K562 (cell line): ENCODE measurements around the gene APOA1. TPM values are rescaled to one million over a fixed set of nuclear protein-coding genes. Genes with fewer than 3 reads are reported as not detected.

ENCODE experiments used
- ATAC-seq: fragments of 200-7000 bp; cut with Tn5 transposase; 3 replicates; pipeline ENCODE4 v1.9.1; 2020; ENCODE audit warnings: moderate library complexity
- BruUV-seq: library from RNA; stranded (reverse); fragments of 400-500 nt; replicated peaks from 2 replicates; lab custom pipeline; 2021; lab: Mats Ljungman, UMichigan
- CTCF ChIA-PET: fragments of 300-600 bp; formaldehyde crosslinking; extraction: SDS; loops from one replicate; lab custom pipeline; 2021; ENCODE audit warnings: low intra/inter-chr PET ratio; lab: Yijun Ruan, JAX
- POLR2A ChIA-PET: fragments of 300-600, 350-650 bp; sonication (Branson Sonifier 250); formaldehyde crosslinking; extraction: SDS; loops from one replicate; lab custom pipeline; 2021; ENCODE audit warnings: antibody characterized with exemption, inconsistent platforms; lab: Yijun Ruan, JAX
- DNase-seq, 4 experiments: peaks; one replicate each; pipeline versions ENCODE4 v3.0.0 to v3.0.0-alpha.2; 2011 to 2018; ENCODE audit warnings: low spot score in 3 of 4, mixed read lengths in 3 of 4; ENCODE audit errors: extremely low read depth in 1 of 4
- FAIRE-seq: peaks from 2 replicates; lab custom pipeline; 2011; peaks lifted over from hg19 to GRCh38; lab: Jason Lieb, UNC
- H2AFZ ChIP-seq: 2 replicates; pipeline ENCODE4 v1.6.0; 2011; ENCODE audit warnings: low read depth, low read length, control low read depth, inconsistent platforms
- H3K27ac ChIP-seq: fragments of 200-600 bp; 3 replicates; pipeline ENCODE4 v1.8.0; 2011; ENCODE audit warnings: low read depth, mild to moderate bottlenecking, control low read depth, inconsistent platforms, low read length, moderate library complexity, mixed read lengths; ENCODE audit errors: extremely low read depth
- H3K27me3 ChIP-seq, 2 experiments: fragments of 300-600 bp in 1 of 2; 2 replicates in 1 of 2; 3 replicates in 1 of 2; pipeline versions ENCODE4 v1.6.0 to v1.8.0; 2011; ENCODE audit warnings: inconsistent platforms in 2 of 2, low read length in 2 of 2, mild to moderate bottlenecking in 1 of 2, mixed read lengths in 1 of 2, moderate library complexity in 1 of 2; ENCODE audit not compliant: control insufficient read depth in 2 of 2, insufficient read depth in 2 of 2
- H3K36me3 ChIP-seq: fragments of 300-600 bp; 3 replicates; pipeline ENCODE4 v1.8.0; 2011; ENCODE audit warnings: mild to moderate bottlenecking, low read length, inconsistent platforms; ENCODE audit not compliant: control insufficient read depth, insufficient read depth
- H3K4me1 ChIP-seq, 2 experiments: fragments of 200-600 bp in 1 of 2; replicated peaks in 1 of 2; 2 replicates in 1 of 2; 3 replicates in 1 of 2; pipeline versions ENCODE4 v1.5.1 to v1.8.0; 2011; ENCODE audit warnings: inconsistent platforms in 2 of 2, low read length in 2 of 2, mild to moderate bottlenecking in 1 of 2, mixed read lengths in 1 of 2, moderate library complexity in 1 of 2; ENCODE audit not compliant: control insufficient read depth in 2 of 2, insufficient read depth in 2 of 2
- H3K4me2 ChIP-seq: 2 replicates; pipeline ENCODE4 v1.6.1; 2011; ENCODE audit warnings: low read length, control low read depth, inconsistent platforms, mixed read lengths; ENCODE audit not compliant: insufficient read depth
- H3K4me3 ChIP-seq: fragments of 200-600 bp; sonication (generic), shearing (Covaris generic); 2 replicates; pipeline ENCODE4 v1.5.1; 2016; ENCODE audit warnings: control low read depth, inconsistent platforms
- H3K79me2 ChIP-seq: fragments of 200-600 bp; 3 replicates; pipeline ENCODE4 v1.8.0; 2011; ENCODE audit warnings: low read length, inconsistent platforms; ENCODE audit not compliant: control insufficient read depth, insufficient read depth
- H3K9ac ChIP-seq, 2 experiments: 2 replicates each; pipeline versions ENCODE4 v1.6.0 to v1.6.1; 2011; ENCODE audit warnings: low read depth in 2 of 2, low read length in 2 of 2, control low read depth in 1 of 2, inconsistent platforms in 1 of 2, mild to moderate bottlenecking in 1 of 2, mixed read lengths in 1 of 2; ENCODE audit not compliant: insufficient read depth in 1 of 2
- H3K9me1 ChIP-seq: one replicate; pipeline ENCODE4 v1.6.0; 2011; ENCODE audit warnings: inconsistent platforms, mild to moderate bottlenecking, low read length, moderate library complexity; ENCODE audit not compliant: control insufficient read depth, insufficient read depth
- H3K9me3 ChIP-seq: replicated peaks from 2 replicates; pipeline ENCODE4 v1.5.1; 2011; ENCODE audit warnings: low read depth, low read length, inconsistent platforms; ENCODE audit not compliant: control insufficient read depth, insufficient read depth
- H4K20me1 ChIP-seq: replicated peaks from 2 replicates; pipeline ENCODE4 v1.6.1; 2011; ENCODE audit warnings: low read length, inconsistent platforms, mixed read lengths; ENCODE audit not compliant: control insufficient read depth, insufficient read depth
- ARHGAP35 ChIP-seq: fragments of 450-650 bp; IDR thresholded peaks from 2 replicates; pipeline ENCODE4 v1.6.1; 2018; ENCODE audit not compliant: partially characterized antibody
- TAF1 ChIP-seq: IDR thresholded peaks from 2 replicates; pipeline ENCODE4 v1.6.1; 2011; ENCODE audit warnings: mild to moderate bottlenecking, low read length, moderate library complexity; ENCODE audit not compliant: insufficient read depth, control insufficient read depth, severe bottlenecking; ENCODE audit errors: extremely low read depth
- ZNF217 ChIP-seq: sonication (generic); formaldehyde crosslinking; IDR thresholded peaks from 2 replicates; pipeline ENCODE4 v1.8.0; 2022; ENCODE audit warnings: mild to moderate bottlenecking, missing genetic modification reagents
- ZNF224 ChIP-seq: sonication (generic); formaldehyde crosslinking; IDR thresholded peaks from 2 replicates; pipeline ENCODE4 v1.8.0; 2022; ENCODE audit warnings: mild to moderate bottlenecking, missing genetic modification reagents
- ZNF644 ChIP-seq: fragments of 200-800 bp; sonication (Bioruptor generic); IDR thresholded peaks from 2 replicates; pipeline ENCODE4 v1.6.1; 2016; ENCODE audit warnings: low read depth, missing genetic modification characterization, missing compliant biosample characterization
- WGBS: fragments of 100-300 bp; shearing (Covaris generic); methylation state at CpG from one replicate; pipeline ENCODE4 v1.1.6; 2016; ENCODE audit warnings: low coverage, mixed read lengths; ENCODE audit not compliant: insufficient coverage; ENCODE audit errors: missing lambda C conversion rate; 5-methylcytosine and 5-hydroxymethylcytosine counted together
- in situ Hi-C: fragments of 300-500 bp; cut with MboI; formaldehyde crosslinking; loops from 4 replicates; pipeline ENCODE4 v1.15.0; 2018; ENCODE audit warnings: inconsistent platforms, mixed read lengths
- intact Hi-C: fragments of 100-400 bp; cut with micrococcal nuclease; formaldehyde crosslinking; loops from 2 replicates; pipeline ENCODE4 v1.14.2; 2022
- polyA plus RNA-seq, 8 experiments: library from polyadenylated mRNA; depleted of rRNA in 4 of 8; stranded (reverse) in 5 of 8; unstranded in 3 of 8; fragments of >200 nt; fragmentation: Nextera tagmentation in 2 of 8; fragmentation: Illumina TruSeq in 1 of 8; extraction: Ambion mirVana in 2 of 8; extraction: Trizol in 1 of 8; gene quantifications; 2 replicates each; pipeline versions ENCODE4 v1.2.1 to v1.2.3, GENCODE V29; 2011 to 2014; ENCODE audit warnings: inconsistent platforms in 1 of 8, missing spikeins in 1 of 8
- total RNA-seq, 7 experiments: library from RNA; depleted of rRNA in 6 of 7; stranded (reverse); fragments of >200 nt in 6 of 7; fragmentation: Illumina TruSeq in 2 of 7; extraction: Trizol in 2 of 7; gene quantifications; 2 replicates each; pipeline versions ENCODE4 v1.2.1 to v1.2.3, GENCODE V29; 2011 to 2021; ENCODE audit warnings: low replicate concordance in 1 of 7
- TF ChIP-seq, protein P1 (sequence below): fragments of 450-650 bp; IDR thresholded peaks from one replicate; pipeline ENCODE4 v1.6.1; 2018; ENCODE audit warnings: mild to moderate bottlenecking, moderate library complexity; ENCODE audit not compliant: partially characterized antibody
- TF ChIP-seq, protein P2 (sequence below): sonication (generic); IDR thresholded peaks from 2 replicates; pipeline ENCODE4 v1.6.1; 2016
- TF ChIP-seq, protein P3 (sequence below): conservative IDR thresholded peaks from 2 replicates; pipeline ENCODE4 v1.6.1; 2011; ENCODE audit warnings: low read depth, mild to moderate bottlenecking, low read length; ENCODE audit not compliant: control insufficient read depth
- TF ChIP-seq, protein P4 (sequence below): IDR thresholded peaks from 2 replicates; pipeline ENCODE4 v1.6.1; 2014; ENCODE audit warnings: antibody characterized with exemption

The APOA1 gene
- total and polyA plus RNA-seq, 9 of the 15 experiments (the other 6 are each of a cell fraction or from before 2014, with no cell fraction given): 1.8 TPM; not detected in 8

DNA sequence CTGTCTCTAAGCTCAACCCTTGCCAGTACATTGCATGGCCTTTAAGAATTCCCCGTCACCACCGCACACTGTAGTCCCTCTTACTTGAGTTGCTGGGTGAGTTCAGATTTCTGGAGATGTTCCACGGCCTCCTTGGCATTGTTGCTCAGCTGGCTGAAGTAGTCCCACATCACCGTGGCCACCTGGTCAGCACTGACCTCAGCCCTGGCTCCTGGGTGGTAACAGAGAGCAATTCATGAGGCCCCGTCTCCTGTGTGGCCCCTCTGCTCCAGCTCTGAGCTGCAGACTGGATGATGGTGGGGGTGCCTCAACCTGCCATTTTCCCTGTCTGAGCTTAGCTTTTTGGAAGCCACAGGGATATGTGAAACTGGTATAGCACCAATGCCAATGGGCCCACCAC, 14.8 kb downstream of the APOA1 start:
- H3K27me3 ChIP-seq: peaks cover 0 to 10% of the 10 kb centered on the region in 2 experiments; a peak in 1 of 5 replicates
- WGBS: 44% methylated on average over 5 of the region's 5 CpGs
- no peak overlapping the region for H3K4me2 ChIP-seq
- no peak for DNase-seq
- H2AFZ ChIP-seq: no peak overlapping the region
- H3K36me3 ChIP-seq: no peaks in the 10 kb centered on the region
- H3K9me1 ChIP-seq: no peaks in the 10 kb centered on the region
- H3K4me1 ChIP-seq: peaks cover 8 to 23% of the 10 kb centered on the region in 2 experiments; a peak in 4 of 5 replicates
- H4K20me1 ChIP-seq: no peaks in the 10 kb centered on the region
- H3K9me3 ChIP-seq: no peaks in the 10 kb centered on the region
- TF ChIP-seq, protein P1, sequence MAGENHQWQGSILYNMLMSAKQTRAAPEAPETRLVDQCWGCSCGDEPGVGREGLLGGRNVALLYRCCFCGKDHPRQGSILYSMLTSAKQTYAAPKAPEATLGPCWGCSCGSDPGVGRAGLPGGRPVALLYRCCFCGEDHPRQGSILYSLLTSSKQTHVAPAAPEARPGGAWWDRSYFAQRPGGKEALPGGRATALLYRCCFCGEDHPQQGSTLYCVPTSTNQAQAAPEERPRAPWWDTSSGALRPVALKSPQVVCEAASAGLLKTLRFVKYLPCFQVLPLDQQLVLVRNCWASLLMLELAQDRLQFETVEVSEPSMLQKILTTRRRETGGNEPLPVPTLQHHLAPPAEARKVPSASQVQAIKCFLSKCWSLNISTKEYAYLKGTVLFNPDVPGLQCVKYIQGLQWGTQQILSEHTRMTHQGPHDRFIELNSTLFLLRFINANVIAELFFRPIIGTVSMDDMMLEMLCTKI: no peak
- TF ChIP-seq ZNF224 (CRISPR knock-in tag) (no peak), ZNF644 (tag) (no peak), TAF1 (no peak), ZNF217 (CRISPR knock-in tag) (no peak), ARHGAP35 (no peak)
- TF ChIP-seq, protein P2, sequence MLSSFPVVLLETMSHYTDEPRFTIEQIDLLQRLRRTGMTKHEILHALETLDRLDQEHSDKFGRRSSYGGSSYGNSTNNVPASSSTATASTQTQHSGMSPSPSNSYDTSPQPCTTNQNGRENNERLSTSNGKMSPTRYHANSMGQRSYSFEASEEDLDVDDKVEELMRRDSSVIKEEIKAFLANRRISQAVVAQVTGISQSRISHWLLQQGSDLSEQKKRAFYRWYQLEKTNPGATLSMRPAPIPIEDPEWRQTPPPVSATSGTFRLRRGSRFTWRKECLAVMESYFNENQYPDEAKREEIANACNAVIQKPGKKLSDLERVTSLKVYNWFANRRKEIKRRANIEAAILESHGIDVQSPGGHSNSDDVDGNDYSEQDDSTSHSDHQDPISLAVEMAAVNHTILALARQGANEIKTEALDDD: no peak
- TF ChIP-seq, protein P3, sequence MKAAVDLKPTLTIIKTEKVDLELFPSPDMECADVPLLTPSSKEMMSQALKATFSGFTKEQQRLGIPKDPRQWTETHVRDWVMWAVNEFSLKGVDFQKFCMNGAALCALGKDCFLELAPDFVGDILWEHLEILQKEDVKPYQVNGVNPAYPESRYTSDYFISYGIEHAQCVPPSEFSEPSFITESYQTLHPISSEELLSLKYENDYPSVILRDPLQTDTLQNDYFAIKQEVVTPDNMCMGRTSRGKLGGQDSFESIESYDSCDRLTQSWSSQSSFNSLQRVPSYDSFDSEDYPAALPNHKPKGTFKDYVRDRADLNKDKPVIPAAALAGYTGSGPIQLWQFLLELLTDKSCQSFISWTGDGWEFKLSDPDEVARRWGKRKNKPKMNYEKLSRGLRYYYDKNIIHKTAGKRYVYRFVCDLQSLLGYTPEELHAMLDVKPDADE: no peak
- TF ChIP-seq, protein P4, sequence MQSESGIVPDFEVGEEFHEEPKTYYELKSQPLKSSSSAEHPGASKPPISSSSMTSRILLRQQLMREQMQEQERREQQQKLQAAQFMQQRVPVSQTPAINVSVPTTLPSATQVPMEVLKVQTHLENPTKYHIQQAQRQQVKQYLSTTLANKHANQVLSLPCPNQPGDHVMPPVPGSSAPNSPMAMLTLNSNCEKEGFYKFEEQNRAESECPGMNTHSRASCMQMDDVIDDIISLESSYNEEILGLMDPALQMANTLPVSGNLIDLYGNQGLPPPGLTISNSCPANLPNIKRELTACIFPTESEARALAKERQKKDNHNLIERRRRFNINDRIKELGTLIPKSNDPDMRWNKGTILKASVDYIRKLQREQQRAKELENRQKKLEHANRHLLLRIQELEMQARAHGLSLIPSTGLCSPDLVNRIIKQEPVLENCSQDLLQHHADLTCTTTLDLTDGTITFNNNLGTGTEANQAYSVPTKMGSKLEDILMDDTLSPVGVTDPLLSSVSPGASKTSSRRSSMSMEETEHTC: no peak
- TF ChIP-seq, all 486 proteins: peak for 0
- intact Hi-C loops (no loop called here), in situ Hi-C loops (no loop called here)
- H3K79me2 ChIP-seq: no peaks in the 10 kb centered on the region
- CTCF ChIA-PET: no interaction called here
- H3K9ac ChIP-seq: no peak overlapping the region
- no TSS peak for BruUV-seq
- no peak overlapping the region for H3K27ac ChIP-seq
- POLR2A ChIA-PET: interaction anchor here (0.7 kb wide), 1 partner anchor 40 kb away, joined by 3 read pairs; no protein-coding TSS in a partner anchor
- FAIRE-seq (no peak), ATAC-seq (no peak)
- no peak overlapping the region for H3K4me3 ChIP-seq
